Heart left ventricle (tissue), 16 donors: ENCODE measurements around the gene SLIT3. TPM values are rescaled to one million over a fixed set of nuclear protein-coding genes. Genes with fewer than 3 reads are reported as not detected.
"Not testable (repeated sequence)": the region's sequence is repeated elsewhere in the genome, so short reads cannot be mapped to it uniquely, and the experiment has no call there.

Experiments used
- ATAC-seq, 4 donors: fragments of 200-7000 bp; cut with Tn5 transposase; one replicate each; pipeline ENCODE4 v1.9.1; 2020 to 2022; ENCODE audit warnings: moderate library complexity in 4 of 4, mild to moderate bottlenecking in 3 of 4, moderate number of reproducible peaks in 1 of 4
- DNase-seq, 5 donors: peaks; one replicate each; pipeline ENCODE4 v3.0.0-alpha.2; 2020
- H3K27ac ChIP-seq, 12 donors: fragments of 200-600 bp; sonication (generic) in 4 of 12; one replicate each; pipeline versions ENCODE4 v1.5.0 to v1.8.0; 2016 to 2022; ENCODE audit warnings: mild to moderate bottlenecking in 2 of 12
- H3K27me3 ChIP-seq, 9 donors: fragments of 200-600 bp; sonication (generic) in 2 of 9; one replicate each; pipeline versions ENCODE4 v1.5.1 to v1.8.0; 2016 to 2022; ENCODE audit warnings: mild to moderate bottlenecking in 3 of 9
- H3K36me3 ChIP-seq, 9 donors: fragments of 200-600 bp; sonication (generic) in 2 of 9; one replicate each; pipeline versions ENCODE4 v1.5.0 to v1.8.0; 2018 to 2022; ENCODE audit warnings: mild to moderate bottlenecking in 2 of 9
- H3K4me1 ChIP-seq, 12 donors: fragments of 200-600 bp; sonication (generic) in 4 of 12; one replicate each; pipeline versions ENCODE4 v1.5.0 to v1.8.0; 2016 to 2022; ENCODE audit warnings: mild to moderate bottlenecking in 3 of 12
- H3K4me3 ChIP-seq, 12 donors: fragments of 200-600 bp; sonication (generic) in 4 of 12; one replicate each; pipeline versions ENCODE4 v1.5.0 to v1.8.0; 2017 to 2022; ENCODE audit warnings: mild to moderate bottlenecking in 9 of 12, moderate library complexity in 4 of 12
- H3K9me3 ChIP-seq, 12 donors: fragments of 200-600 bp; sonication (generic) in 4 of 12; one replicate each; pipeline versions ENCODE4 v1.5.0 to v1.8.0; 2016 to 2022; ENCODE audit warnings: mild to moderate bottlenecking in 1 of 12
- CTCF ChIP-seq, 12 donors: fragments of 200-600 bp; sonication (generic) in 4 of 12; IDR thresholded peaks; one replicate each; pipeline versions ENCODE4 v1.5.0 to v1.8.0; 2018 to 2022; ENCODE audit warnings: antibody characterized with exemption in 12 of 12, mild to moderate bottlenecking in 5 of 12
- POLR2A ChIP-seq, 2 donors: fragments of 450-650 bp; IDR thresholded peaks; one replicate each; pipeline ENCODE4 v1.6.1; 2017; ENCODE audit warnings: antibody characterized with exemption in 2 of 2, mild to moderate bottlenecking in 2 of 2, moderate library complexity in 2 of 2
- WGBS, 4 donors: extraction: QIAGEN DNeasy Blood & Tissue Kit in 2 of 4; methylation state at CpG; one replicate each; pipeline versions ENCODE4 v1.1.5 to v1.1.7; 2013 to 2018; 5-methylcytosine and 5-hydroxymethylcytosine counted together
- intact Hi-C, 10 donors: fragments of 100-400 bp; cut with DNase I; formaldehyde crosslinking; loops; one replicate each; pipeline versions ENCODE4 v1.11.1 to v1.14.2; 2022
- polyA plus RNA-seq, 2 donors: library from polyadenylated mRNA; stranded (reverse); fragments of 200-250 nt; gene quantifications; one replicate each; pipeline ENCODE4 v1.2.3, GENCODE V29; 2013
- total RNA-seq, 9 donors: library from RNA; depleted of rRNA in 2 of 9; stranded (reverse); fragments of >200 nt in 2 of 9; fragmentation: NEBNext Ultra II Directional in 3 of 9; extraction: Animal tissue kit (Norgen Biotek cat#: 25700) in 3 of 9; gene quantifications; one replicate each; pipeline versions ENCODE4 v1.1.0 to v1.2.4, GENCODE V29; 2016 to 2023
- donor health status: ischemic (EF 13 %, LVEDD 7.1; RV severe dilation, severe dysfunction).
- donor health status: healthy with polysubstance abuse.
- donor health status: DM: no; HTN: yes; CAD: no.
- donor health status: DM: no; HTN: no; CAD: no.
- donor health status: ischemic (EF 25% LVEDD 6.9; RV normal size, moderate dysfunction).
- donor health status: ischemic (EF 25% LVEDD 5.7; RV mildly dilated, moderate dysfunction).
- donor health status: healthy.
- donor health status: DM: yes; HTN: yes; CAD: no.
- donor health status: ischemic (EF 35%, LVEDD 5.7; RV mildly dilated, moderate dysfunction).
- donor health status: nonischemic (EF 11% LVEDD 7.7; RV severe dilation, severe dysfunction).
- donor health status: DM: yes; HTN: yes; CAD: no.
- donor health status: PGD.
- donor health status: ischemic (EF 29% LVEDD 5.4; RV normal size, mild dysfunction).
- donor health status: nonischemic (EF 23%, LVEDD 6.1; RV moderate dilation, normal function).

The SLIT3 gene
- total and polyA plus RNA-seq, 11 donors, result 2.3 to 40.3 (median 14.4) TPM

DNA sequence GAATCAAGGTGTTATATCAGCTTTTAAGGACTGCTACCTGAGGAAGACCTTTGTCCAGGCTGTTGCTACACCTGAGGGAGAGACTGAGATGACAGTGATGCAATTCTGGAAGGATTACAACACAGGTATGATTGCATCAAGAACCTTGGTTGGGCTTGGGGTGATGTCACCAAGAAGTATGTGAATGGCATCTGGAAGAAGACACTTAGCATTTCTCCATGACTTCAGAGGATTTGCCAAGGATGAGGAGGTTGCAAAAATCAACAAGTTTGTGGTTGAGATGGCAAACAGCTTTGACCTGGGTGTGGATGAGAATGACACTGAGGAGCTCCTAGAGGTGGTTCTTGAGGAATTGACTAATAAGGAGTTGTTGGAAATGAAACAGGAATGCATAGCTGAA is 653.9 kb downstream of the SLIT3 start:
- DNase-seq (no peak), ATAC-seq (no peak)
- Histone ChIP-seq H3K27me3 (no peaks in the 10 kb centered on the region), H3K9me3 (peaks cover 0 to 15% (median 0%) of the 10 kb centered on the region in 12 donors), H3K27ac (no peak overlapping the region), H3K36me3 (no peaks in the 10 kb centered on the region), H3K4me3 (no peak overlapping the region), H3K4me1 (peaks cover 0 to 6% (median 0%) of the 10 kb centered on the region in 12 donors)
- intact Hi-C loops, result no loop called here
- no peak for TF ChIP-seq CTCF (IDR thresholded peaks at IDR 0.05)
- TF ChIP-seq POLR2A (IDR thresholded peaks at IDR 0.05), result no peak

DNA sequence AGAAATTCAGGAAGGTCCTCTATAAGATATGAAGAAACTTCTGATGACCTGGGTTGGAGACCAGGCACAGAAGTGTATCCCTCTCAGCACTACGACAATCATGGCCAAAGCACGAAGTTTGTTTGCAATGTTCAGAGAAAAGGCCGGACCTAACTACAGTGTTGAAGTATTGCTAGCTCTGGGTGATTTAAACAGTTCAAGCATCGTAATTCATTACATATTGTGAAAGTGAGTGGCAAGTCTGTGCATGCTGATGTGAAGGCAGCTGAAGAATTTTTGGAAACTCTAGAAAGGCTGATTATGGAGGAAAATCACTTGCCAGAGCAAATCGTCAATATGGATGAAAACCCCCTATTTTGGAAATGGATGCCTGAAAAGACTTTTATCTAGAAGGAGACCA is 654.6 kb downstream of the SLIT3 start:
- ATAC-seq, result no peak
- TF ChIP-seq CTCF (IDR thresholded peaks at IDR 0.05), result no peak
- TF ChIP-seq POLR2A (IDR thresholded peaks at IDR 0.05), result no peak
- Histone ChIP-seq H3K27ac (no peak overlapping the region), H3K4me3 (no peak overlapping the region), H3K36me3 (no peaks in the 10 kb centered on the region), H3K9me3 (peaks cover 0 to 15% (median 0%) of the 10 kb centered on the region in 12 donors), H3K27me3 (no peaks in the 10 kb centered on the region), H3K4me1 (no peaks in the 10 kb centered on the region)
- no peak for DNase-seq
- intact Hi-C loops, result no loop called here
- WGBS, 4 donors, result 79 to 87% (median 84%) methylated on average over 5 of the region's 5 CpGs

DNA sequence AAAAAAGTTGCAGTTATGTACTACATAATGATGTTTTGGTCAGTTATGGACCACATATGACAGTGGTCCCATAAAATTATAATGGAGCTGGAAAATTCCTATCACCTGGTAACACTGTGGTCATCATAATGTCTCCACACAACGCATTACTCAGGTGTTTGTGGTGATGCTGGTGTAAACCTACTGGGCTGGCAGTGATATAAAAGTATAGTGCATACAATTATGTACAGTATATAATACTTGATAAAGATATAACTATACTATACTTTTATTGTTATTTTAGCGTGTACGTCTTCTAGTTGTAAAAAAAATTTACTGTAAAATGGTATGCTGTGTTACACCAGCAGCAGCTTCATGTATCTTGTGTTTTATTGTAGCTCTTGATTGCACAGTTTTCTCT is 655.7 kb downstream of the SLIT3 start:
- Histone ChIP-seq H3K4me1 (no peaks in the 10 kb centered on the region), H3K36me3 (no peaks in the 10 kb centered on the region), H3K27ac (no peak overlapping the region), H3K27me3 (no peaks in the 10 kb centered on the region), H3K9me3 (peaks cover 0 to 15% (median 0%) of the 10 kb centered on the region in 12 donors), H3K4me3 (no peak overlapping the region)
- WGBS, 4 donors, result 91 to 97% (median 91%) methylated on average over 3 of the region's 3 CpGs
- intact Hi-C loops, result no loop called here
- DNase-seq, result no peak
- TF ChIP-seq CTCF (IDR thresholded peaks at IDR 0.05) (no peak), POLR2A (IDR thresholded peaks at IDR 0.05) (no peak)
- ATAC-seq, result no peak

- Histone ChIP-seq H3K4me3 (no peak overlapping the region), H3K27ac (no peak overlapping the region), H3K9me3 (peaks cover 0 to 9% (median 0%) of the 10 kb centered on the region in 12 donors), H3K4me1 (no peaks in the 10 kb centered on the region), H3K36me3 (no peaks in the 10 kb centered on the region), H3K27me3 (no peaks in the 10 kb centered on the region)
- ATAC-seq, result no peak
- no peak for DNase-seq
- TF ChIP-seq POLR2A (IDR thresholded peaks at IDR 0.05), result no peak
- intact Hi-C loops, result no loop called here
- 34 to 71% (median 43%) methylated on average over 1 of the region's 1 CpG for WGBS, 4 donors
Measured at GRCh38 chr5:168642019-168642418, 658.9 kb downstream of the SLIT3 start.

GRCh38 chr5:168638846-168639245 is 662.1 kb downstream of the SLIT3 start:
- H3K4me3 ChIP-seq, H3K27ac ChIP-seq, H3K36me3 ChIP-seq, H3K4me1 ChIP-seq, ATAC-seq, intact Hi-C loops, DNase-seq, H3K27me3 ChIP-seq, H3K9me3 ChIP-seq: not testable (repeated sequence)
- WGBS, 4 donors, result 83 to 93% (median 89%) methylated on average over 3 of the region's 3 CpGs
